Islet of Langerhans (tissue), 1 donor: Measurements from ENCODE around the gene EPHA3.
"Not testable (repeated sequence)": the region's sequence is repeated elsewhere in the genome, so short reads cannot be mapped to it uniquely, and the experiment has no call there.

ENCODE experiments used
- FAIRE-seq: peaks from one replicate; lab custom pipeline; 2011; peaks lifted over from hg19 to GRCh38; lab: Jason Lieb, UNC

EPHA3 gene

DNA sequence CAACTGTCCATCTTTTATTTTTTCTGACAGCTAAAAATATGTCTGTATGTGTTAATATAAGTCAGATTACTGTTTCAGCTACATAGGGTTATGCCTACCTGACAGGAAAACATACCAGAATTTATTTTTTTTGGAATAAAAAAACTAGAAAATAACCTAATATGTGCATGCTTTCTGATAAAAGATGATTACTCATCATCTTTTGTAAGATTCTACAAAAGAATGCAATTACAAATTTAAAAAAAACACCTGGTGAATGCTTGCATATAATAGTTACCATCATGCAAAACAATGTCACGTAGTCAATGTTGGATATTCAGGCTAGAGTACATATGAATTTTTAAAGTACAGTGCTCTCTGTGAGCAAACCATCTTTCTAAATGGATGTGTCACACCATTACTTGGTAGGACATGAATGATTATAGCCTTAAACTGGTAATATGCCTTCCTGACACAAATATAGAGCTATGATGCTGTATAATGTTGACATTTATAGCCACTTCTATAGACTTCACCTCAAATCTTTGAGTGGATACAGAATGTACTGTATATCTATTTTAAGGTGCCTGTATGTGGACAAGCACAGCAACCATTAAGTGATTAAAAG, 180.6 kb downstream of the EPHA3 start:
- no peak for FAIRE-seq

GRCh38 chr3:89289574-89290190, 182.3 kb downstream of the EPHA3 start:
- no peak for FAIRE-seq

- FAIRE-seq, result no peak
Measured at GRCh38 chr3:89297199-89297598, 189.8 kb downstream of the EPHA3 start.

GRCh38 chr3:89300526-89300925, 193.1 kb downstream of the EPHA3 start:
- FAIRE-seq, result no peak

DNA sequence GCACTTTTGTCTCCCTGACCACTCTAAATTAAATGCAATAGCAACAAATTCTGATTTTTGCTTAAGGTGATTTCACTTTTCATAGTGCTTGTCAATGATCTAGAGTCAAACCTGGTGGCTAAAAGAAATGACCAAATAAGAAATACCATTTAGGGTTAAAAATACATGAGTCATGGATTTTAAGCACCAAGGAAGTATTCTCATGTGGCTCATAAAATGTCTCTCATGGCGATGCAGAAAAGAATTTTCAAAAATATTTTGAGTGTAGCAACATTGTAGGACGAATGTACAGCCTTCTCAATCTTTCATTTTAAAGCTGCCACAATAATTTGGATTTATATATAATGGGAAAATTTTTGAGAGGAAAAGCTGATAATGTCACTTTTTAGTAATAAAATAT, 193.6 kb downstream of the EPHA3 start:
- no peak for FAIRE-seq

GRCh38 chr3:89303701-89304100, 196.3 kb downstream of the EPHA3 start:
- FAIRE-seq, result no peak

DNA sequence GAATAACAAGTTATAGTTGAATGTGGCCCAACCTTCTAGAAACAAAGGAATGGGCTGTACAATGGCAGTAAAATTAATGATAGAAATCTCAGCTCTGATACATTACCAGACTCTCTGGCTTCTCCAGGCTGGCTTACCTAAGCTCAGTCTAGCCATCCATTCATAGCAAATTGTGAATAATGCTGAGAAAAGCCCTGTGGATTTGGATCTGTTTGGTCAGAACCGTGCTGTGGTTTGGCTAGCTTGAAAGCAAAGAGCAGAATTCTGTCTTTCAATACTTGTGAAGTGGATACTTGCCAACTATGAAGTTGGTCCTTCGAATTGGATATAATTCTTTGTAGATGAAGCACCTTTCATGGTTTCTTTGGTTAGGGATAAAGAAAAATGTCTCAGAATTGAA, 199.1 kb downstream of the EPHA3 start:
- no peak for FAIRE-seq

DNA sequence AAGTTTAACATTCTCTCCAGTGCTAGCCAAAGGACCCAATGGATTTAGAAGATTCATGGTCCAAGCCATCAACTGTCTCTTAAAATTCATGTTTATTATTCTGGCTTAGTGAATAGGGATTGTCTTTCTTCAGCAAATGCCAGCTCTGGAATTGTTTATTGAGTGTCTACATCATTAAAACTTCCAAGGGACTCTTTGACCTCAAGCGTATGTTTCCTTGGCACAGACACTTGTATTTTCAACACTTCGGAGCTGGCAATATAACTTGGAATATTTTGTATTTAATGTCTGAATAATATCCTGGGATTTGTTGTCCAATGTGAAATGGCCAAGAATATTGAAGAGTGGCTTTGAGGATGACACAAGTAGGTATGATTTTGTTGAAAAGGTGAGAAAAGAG, 204.2 kb downstream of the EPHA3 start:
- FAIRE-seq, result no peak

GRCh38 chr3:89312141-89312540, 204.7 kb downstream of the EPHA3 start:
- FAIRE-seq, result no peak

GRCh38 chr3:89314454-89315098, 207.2 kb downstream of the EPHA3 start:
- FAIRE-seq, result peak; percentile 30

DNA sequence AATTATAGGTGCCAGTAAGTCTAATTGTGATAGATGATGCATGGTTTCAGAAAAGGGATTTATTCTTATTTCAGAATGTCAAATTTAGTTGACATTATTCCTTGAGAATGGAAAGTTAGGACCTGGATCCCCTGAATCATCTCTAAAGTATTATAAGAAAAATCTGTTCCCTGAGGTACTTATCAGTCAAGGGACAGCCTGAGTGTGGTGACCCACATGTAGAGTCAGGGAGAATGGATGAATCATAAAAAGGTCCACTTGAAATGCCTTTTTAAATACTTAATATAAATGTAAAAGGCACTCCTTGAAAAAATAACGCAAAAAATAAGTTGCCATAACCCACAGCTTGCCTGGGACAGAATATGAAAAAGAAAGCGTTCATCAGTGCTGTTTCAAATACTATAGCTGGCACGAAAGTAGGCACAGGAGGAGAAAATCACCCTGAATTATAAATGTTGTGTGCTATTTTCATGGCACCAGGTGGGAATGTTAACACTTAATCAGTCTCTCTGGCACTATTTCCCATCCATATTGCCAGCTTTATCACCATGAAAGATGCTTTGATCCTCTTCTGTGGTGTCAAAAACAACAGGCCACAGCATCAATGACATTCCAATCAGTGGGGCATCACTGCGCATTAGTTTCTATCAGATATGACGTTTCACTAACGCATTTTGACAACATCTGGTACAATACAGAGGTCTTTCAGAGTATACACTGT, 208.5 kb downstream of the EPHA3 start:
- FAIRE-seq, result no peak

DNA sequence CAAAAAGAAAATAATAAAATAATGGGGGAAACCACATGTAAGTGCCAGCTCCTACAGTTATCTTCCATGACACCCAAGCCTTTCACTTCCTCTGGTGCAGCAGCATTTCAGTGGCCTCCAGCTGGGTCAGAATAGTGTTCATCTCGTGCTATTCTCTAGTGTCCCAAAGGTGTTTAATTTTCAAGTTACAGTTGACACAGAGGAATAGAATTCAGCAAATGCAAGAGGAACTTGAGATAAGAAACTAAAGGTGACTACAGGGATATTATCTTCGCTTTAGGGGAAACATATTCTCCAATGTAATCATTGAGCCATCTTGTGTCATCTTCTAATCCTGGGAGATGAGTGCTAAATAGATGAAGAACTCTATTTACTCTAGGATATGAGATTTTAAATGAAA, 212.8 kb downstream of the EPHA3 start:
- FAIRE-seq, result no peak

GRCh38 chr3:89326997-89327396, 219.6 kb downstream of the EPHA3 start:
- FAIRE-seq, result no peak

DNA sequence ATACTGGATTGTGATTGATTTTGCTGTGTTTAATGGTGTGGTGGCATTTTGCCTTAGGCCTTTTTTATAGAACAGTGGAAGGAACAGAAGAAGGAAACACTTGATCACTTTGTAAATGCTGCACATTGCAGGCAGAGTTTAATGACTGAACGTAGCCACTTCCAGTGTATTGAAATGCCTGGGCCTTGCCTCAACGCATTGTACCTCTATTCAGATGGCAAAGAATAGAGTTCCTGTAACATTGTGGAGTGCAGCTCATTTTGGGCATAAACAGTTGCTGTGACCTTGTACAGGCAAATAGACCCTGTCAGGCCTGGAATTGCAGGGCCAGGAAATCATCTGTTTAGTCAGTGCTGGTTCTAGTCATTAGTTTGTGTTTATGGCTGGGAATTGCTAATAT, 225.0 kb downstream of the EPHA3 start:
- FAIRE-seq, result no peak

- FAIRE-seq, result no peak
Measured at GRCh38 chr3:89332793-89333192, 225.4 kb downstream of the EPHA3 start.

GRCh38 chr3:89335693-89336092, 228.3 kb downstream of the EPHA3 start:
- FAIRE-seq, result no peak

DNA sequence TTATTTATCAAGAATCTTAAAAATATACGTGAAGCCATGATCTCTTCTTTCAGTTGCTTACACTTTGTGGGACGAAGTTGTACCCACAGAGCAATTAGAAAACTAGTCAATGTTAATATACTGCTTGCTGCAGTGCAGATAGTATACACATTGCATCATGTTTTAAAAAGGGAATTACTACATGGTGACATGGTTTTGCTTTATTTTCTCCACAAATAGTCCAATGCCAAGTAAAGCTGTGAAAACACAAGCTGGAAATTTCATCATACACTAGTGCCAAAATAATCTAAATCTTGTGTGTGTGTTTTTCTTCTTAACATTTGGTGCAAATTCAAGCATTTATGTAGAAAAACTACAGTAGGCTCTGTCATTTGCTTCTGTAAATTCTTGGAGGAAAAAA, 233.0 kb downstream of the EPHA3 start:
- no peak for FAIRE-seq

GRCh38 chr3:89344076-89344475, 236.7 kb downstream of the EPHA3 start:
- FAIRE-seq, result no peak

- not testable (repeated sequence) for FAIRE-seq
Measured at GRCh38 chr3:89350935-89351334, 243.5 kb downstream of the EPHA3 start.

DNA sequence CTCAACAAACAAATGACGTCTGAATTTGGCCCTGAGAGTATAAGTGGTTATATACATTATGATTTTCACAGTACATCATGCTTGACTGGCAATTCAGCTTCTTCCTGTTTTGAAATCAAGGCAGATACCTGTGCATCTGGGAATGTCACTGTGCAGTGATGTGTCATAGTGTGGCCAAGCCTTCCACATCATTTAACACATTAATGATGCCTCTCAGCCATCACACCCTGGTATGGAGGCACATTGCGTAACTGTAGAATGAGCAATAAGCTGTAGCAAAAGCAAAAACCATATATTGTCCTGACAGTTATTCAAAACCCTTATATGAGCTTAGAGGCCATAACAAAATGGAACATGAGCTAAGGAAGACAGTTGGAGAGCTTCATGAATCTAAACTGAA, 246.0 kb downstream of the EPHA3 start:
- FAIRE-seq, result no peak

- FAIRE-seq, result no peak
Measured at GRCh38 chr3:89358281-89358680, 250.9 kb downstream of the EPHA3 start.

- no peak for FAIRE-seq
Measured at GRCh38 chr3:89360156-89360555, 252.7 kb downstream of the EPHA3 start.

DNA sequence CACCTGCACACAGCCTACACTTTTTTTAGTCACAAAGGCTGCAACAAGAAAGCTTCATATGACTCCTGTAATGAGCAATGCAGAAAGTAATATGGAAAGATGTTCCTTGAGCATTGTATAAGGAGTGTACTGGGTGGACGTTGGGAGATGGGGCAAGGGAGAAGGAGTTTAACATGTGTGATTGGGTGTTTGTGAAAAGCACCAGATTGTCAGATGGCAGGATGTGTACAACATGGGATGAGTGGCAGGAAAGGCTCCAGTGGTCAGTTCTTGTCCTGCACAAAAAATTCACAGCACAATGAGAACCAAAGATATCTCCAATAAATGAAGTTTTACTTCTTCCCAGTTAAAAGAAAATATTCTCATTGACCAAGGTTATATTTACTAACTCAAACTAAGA, 255.1 kb downstream of the EPHA3 start:
- no peak for FAIRE-seq
